GM10266 (cell line): Measurements from ENCODE around the gene PGAM4.
"Not testable (repeated sequence)": the region's sequence is repeated elsewhere in the genome, so short reads cannot be mapped to it uniquely, and the experiment has no call there.

Experiments
- DNase-seq: peaks from one replicate; pipeline ENCODE4 v3.0.0; 2012; ENCODE audit errors: extremely low spot score
- CTCF ChIP-seq: IDR thresholded peaks from 2 replicates; pipeline ENCODE4 v1.5.1; 2012; ENCODE audit warnings: mild to moderate bottlenecking, low read depth; ENCODE audit not compliant: control insufficient read depth, insufficient read depth; ENCODE audit errors: missing control alignments

PGAM4 gene

DNA sequence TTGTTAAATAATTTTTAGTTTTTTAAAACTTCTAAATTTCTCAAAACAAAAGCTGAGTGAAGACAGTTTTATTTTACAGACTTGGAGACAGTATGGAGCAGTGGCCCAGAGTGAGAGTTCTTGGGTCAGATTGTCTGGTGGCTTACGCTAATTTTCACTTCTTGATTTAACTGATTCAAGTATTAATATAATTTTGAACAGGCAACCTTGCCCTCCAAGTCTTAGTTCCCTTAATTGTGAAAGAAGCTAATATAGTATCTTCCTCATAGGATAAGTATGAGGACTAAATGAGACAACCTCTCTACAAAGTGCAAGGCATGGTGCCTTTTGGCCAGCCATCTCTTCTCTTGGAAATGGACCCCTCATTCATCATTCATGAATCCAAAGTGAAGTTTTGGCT, 33.6 kb downstream of the PGAM4 start:
- no peak for TF ChIP-seq CTCF
- DNase-seq = no peak

DNA sequence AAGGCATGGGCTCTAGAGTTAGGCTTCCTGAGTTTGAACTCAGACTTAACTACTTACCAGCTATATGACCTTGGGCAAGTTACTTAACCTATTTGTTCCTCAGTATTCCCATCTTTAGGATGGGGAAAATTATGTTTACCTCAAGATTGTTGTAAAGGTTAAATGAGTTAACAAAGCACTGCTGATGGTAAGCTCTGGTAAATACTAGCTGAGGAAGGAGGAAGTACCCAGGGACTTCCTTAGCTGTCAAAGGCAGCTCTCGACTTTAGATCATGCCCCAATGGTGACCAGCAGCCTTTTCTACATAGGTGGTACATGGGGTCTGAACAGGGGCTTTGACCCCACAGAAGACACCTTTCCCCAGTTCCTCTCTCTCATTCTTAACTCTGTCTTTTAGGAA, 38.9 kb downstream of the PGAM4 start:
- no peak for DNase-seq
- TF ChIP-seq CTCF = no peak

DNA sequence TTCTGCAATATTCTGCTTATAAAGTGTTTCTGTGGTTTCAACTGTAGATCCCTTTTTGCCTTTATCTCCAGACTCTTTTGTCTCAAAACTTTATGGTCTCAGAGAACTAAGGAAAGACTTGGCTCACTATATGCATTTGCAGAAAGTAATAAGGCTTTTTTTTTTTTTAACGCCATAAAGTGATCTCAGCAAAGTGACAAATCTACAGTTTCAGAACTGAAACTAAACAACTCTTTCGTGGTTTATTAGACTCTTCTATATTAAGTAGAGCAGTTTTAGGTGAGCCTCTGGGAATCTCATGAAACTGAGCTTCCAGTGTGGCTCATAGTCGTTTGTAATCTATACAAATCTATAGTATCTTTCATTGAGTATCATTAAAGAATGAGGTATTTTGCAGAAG, 43.7 kb downstream of the PGAM4 start:
- TF ChIP-seq CTCF = no peak
- DNase-seq = no peak

- no peak for DNase-seq
- no peak for TF ChIP-seq CTCF
These were observed 45.0 kb downstream of the PGAM4 start for GRCh38 chrX:77924320-77924859.

DNA sequence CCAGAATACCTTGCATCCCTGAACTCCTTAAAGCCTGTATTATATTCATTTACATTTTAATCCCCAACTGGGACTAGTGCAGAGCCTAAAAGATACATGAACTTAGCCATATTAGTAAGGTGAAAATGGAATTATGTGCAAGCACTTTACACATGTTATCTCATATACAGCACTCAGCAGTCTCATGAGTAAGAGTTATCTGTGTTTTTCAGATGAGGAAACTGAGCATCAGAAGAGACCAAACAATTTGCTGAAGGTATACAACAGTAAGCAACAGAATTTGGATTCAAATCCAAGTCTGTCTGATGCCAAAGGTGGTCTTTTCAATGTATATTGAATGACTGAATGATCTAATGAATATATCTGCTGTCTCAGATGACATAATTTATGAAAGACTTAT, 46.7 kb downstream of the PGAM4 start:
- no peak for DNase-seq

DNA sequence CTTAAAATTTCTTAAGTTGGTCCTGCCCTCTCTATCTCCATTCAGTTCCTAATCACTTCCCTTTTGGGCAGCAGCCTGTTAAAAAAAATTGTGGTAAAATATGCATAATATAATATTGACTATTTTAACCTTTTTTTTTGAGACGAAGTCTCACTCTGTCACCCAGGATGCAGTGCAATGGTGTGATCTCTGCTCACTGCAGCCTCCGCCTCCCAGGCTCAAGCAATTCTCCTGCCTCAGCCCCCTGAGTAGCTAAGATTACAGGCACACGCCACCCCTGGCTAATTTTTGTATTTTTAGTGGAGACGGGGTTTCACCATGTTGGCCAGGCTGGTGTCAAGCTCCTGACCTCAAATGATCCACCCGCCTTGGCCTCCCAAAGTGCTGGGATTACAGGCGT, 50.1 kb downstream of the PGAM4 start:
- not testable (repeated sequence) for DNase-seq

More for the DNA sequence above, 46.7 kb downstream of the PGAM4 start:
- no peak for TF ChIP-seq CTCF

DNA sequence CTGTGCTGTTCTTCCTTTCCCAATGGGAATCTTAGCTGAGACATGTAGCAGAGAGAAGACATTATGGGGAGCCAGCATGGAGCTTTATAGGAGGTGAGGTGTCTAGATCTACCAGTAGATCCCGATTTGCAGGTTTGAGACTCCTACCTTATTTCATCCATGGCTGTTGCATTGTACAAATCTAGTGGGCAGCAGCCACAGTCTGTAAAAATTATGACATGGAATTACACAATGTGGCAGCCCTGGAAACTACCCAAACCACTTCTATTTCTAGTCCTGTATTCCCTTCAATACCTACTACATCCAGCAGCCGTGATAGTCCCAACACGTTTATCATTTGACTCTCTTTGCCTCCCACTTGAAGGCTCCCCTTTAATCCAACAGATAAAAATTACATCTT, 50.9 kb downstream of the PGAM4 start:
- no peak for TF ChIP-seq CTCF
- DNase-seq = no peak
